GM19193 (cell line): ENCODE results near the gene CPNE1.

ENCODE experiments used
- POLR2A ChIP-seq: IDR thresholded peaks from 4 replicates; pipeline ENCODE4 v1.6.1; 2011; ENCODE audit not compliant: insufficient read depth, insufficient read length; ENCODE audit errors: extremely low read depth

The CPNE1 gene

GRCh38 chr20:35586751-35587425, 77.8 kb downstream of the CPNE1 start:
- no peak for TF ChIP-seq POLR2A

GRCh38 chr20:35583636-35584560, 80.8 kb downstream of the CPNE1 start:
- TF ChIP-seq POLR2A = no peak

- TF ChIP-seq POLR2A = no peak
Measured at GRCh38 chr20:35582741-35583404, 81.8 kb downstream of the CPNE1 start.

- TF ChIP-seq POLR2A = no peak
Measured at GRCh38 chr20:35582131-35582530, 82.6 kb downstream of the CPNE1 start.

GRCh38 chr20:35579196-35579595, 85.5 kb downstream of the CPNE1 start:
- no peak for TF ChIP-seq POLR2A

GRCh38 chr20:35578469-35578868, 86.2 kb downstream of the CPNE1 start:
- no peak for TF ChIP-seq POLR2A

GRCh38 chr20:35576816-35577215, 87.9 kb downstream of the CPNE1 start:
- TF ChIP-seq POLR2A = no peak
